GM12891 (cell line): Measurements from ENCODE around the gene MRPL55.

ENCODE experiments used
- POLR2A ChIP-seq: IDR thresholded peaks from 2 replicates; pipeline ENCODE4 v1.6.1; 2011; ENCODE audit warnings: low read depth, low read length, control low read depth
- POLR2AphosphoS5 ChIP-seq: IDR thresholded peaks from 2 replicates; pipeline ENCODE4 v1.6.1; 2011; ENCODE audit warnings: low read depth, low read length, control low read depth
- POU2F2 ChIP-seq: IDR thresholded peaks from 2 replicates; pipeline ENCODE4 v1.6.1; 2011; ENCODE audit warnings: low read depth, mild to moderate bottlenecking, control low read depth, low read length, moderate library complexity
- SPI1 ChIP-seq: IDR thresholded peaks from 2 replicates; pipeline ENCODE4 v1.6.1; 2011; ENCODE audit warnings: low read depth, low read length, control low read depth
- TAF1 ChIP-seq: IDR thresholded peaks from 2 replicates; pipeline ENCODE4 v1.6.1; 2011; ENCODE audit warnings: low read depth, low read length, control low read depth

DNA sequence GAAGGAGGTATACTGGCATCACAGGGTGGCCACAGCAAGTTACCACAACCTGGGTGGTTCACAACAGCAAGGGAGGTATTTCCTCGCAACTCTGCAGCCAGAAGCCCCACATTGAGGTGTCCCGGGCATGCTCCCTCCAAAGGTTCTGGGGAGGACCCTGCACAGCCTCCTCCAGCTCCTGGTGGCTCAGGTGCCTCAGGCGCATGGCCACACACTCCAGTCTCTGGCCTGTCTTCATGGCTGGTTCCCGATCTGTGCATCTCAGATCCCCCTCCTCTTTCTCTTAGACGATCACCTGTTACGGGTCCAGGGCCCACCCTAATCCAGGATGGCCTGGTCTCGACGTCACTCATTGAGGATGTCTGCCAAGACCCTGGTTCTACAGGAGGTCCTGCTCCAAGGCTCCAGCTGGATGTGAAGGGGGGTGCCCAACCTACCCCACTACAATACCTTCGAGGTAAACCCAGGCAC, 33.3 kb downstream of the MRPL55 start:
- TF ChIP-seq POLR2AphosphoS5, result no peak
- no peak for TF ChIP-seq POLR2A
- TF ChIP-seq TAF1, result no peak
- TF ChIP-seq POU2F2, result no peak
- no peak for TF ChIP-seq SPI1
